DMS153 treated with DMSO at 0.1 percent for 48 hours (cell line): ENCODE results near the gene RBM47.
"Not testable (repeated sequence)": the region's sequence is repeated elsewhere in the genome, so short reads cannot be mapped to it uniquely, and the experiment has no call there.

Experiments
- DNase-seq: peaks from one replicate; lab custom pipeline; 2025; ENCODE audit not compliant: unreplicated experiment; lab: John Stamatoyannopoulos, UW

Gene RBM47

GRCh38 chr4:40454816-40455215, 174.8 kb downstream of the RBM47 start:
- DNase-seq: no peak

GRCh38 chr4:40453912-40454311, 175.8 kb downstream of the RBM47 start:
- DNase-seq: no peak

GRCh38 chr4:40448875-40449274, 180.8 kb downstream of the RBM47 start:
- DNase-seq: no peak

DNA sequence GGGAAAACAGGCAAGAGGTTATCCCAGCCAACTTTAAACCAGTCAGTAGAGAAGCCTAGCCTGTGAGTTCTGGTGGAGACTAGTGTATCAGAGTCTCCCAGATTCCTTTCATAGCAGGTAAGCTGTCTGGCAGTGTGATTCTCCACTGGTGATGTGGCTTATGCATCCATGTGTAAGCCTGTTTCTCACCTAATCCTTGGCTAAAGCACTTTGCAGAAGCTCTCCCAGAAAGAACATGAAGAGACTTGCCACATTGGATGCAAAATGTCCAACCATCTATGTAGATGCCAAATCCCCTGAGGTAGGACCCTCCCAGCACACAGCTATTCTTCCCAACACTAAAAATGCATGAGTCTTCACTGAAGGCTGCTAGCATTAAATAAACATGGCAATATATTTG, 182.8 kb downstream of the RBM47 start:
- no peak for DNase-seq

- DNase-seq: not testable (repeated sequence)
Measured at GRCh38 chr4:40446261-40446750, 183.4 kb downstream of the RBM47 start.

GRCh38 chr4:40445671-40446070, 184.0 kb downstream of the RBM47 start:
- no peak for DNase-seq

DNA sequence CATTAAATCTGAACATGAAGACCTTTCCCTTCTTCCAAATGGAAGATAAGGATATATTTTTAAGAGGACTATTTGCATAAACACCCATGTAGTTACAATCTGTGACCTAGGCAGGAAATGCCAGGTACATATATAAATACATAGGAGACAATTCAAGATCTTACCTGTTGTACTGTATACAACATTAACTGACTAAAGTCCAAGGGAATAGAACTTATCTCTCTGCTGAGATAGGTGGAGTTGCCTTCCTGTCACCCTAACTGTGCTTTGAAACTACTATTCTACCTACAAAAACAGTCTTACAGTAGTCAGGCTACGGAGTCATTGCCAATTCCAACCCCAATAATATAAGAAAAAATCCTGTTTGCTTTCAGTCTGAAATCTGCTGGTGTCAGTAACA, 188.2 kb downstream of the RBM47 start:
- no peak for DNase-seq

DNA sequence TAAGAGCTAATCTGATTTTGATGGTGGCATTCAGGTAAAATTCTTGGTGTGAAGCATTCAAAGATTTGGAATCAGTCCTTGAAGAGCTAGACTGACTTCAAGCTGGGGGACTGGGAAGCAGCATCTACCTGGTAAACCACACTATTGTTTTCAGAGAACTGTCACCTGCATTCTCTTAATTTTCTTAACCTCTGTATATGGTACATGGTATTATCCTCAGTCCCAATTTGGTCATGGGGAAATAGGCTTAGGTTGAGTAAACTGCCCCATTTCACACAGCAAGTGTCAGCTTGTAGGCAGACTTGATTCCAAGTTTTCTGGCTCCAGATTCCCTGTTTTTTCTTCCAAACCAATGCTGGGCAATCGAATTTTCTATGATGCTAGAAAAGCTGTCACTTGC, 190.1 kb downstream of the RBM47 start:
- no peak for DNase-seq

- no peak for DNase-seq
Measured at GRCh38 chr4:40438384-40439026, 191.2 kb downstream of the RBM47 start.

GRCh38 chr4:40437741-40438383, 191.8 kb downstream of the RBM47 start:
- DNase-seq: no peak

GRCh38 chr4:40435306-40435705, 194.4 kb downstream of the RBM47 start:
- DNase-seq: not testable (repeated sequence)

GRCh38 chr4:40434126-40434687, 195.5 kb downstream of the RBM47 start:
- no peak for DNase-seq

- no peak for DNase-seq
Measured at GRCh38 chr4:40432504-40432903, 197.2 kb downstream of the RBM47 start.

DNA sequence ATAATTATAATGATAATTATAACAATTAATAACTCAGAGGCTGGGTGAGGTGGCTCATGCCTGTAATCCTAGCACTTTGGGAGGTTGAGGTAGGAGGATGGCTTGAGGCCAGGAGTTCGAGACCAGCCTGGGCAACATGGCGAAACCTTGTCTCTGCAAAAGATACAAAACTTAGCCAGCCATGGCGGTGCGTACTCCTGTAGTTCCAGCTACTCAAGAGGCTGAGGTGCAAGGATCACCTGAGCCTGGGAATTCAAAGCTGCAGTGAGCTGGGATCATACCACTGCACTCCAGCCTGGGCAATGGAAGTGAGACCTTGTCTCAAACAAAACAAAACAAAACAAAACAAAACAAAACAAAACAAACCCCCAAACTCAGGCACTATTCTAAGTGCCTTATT, 201.8 kb downstream of the RBM47 start:
- not testable (repeated sequence) for DNase-seq

DNA sequence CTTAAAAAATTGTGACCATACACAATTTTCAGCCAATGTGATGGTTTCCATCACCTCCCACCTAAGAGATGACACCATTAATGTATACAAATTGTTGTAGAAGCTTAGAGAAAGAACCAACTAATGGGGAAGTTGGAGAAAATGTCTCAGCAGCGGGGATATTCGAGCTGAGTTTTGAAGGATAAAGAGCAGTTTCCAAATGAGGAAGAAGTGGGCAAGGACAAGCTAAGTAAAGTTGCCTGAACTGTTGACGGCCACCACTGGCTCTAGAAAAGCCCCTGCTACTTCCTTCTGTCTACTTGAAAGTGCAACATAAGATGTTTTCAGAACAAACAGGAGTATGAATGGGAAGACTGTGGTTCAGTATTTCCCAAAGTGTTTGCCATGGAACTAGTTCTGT, 202.5 kb downstream of the RBM47 start:
- no peak for DNase-seq

DNA sequence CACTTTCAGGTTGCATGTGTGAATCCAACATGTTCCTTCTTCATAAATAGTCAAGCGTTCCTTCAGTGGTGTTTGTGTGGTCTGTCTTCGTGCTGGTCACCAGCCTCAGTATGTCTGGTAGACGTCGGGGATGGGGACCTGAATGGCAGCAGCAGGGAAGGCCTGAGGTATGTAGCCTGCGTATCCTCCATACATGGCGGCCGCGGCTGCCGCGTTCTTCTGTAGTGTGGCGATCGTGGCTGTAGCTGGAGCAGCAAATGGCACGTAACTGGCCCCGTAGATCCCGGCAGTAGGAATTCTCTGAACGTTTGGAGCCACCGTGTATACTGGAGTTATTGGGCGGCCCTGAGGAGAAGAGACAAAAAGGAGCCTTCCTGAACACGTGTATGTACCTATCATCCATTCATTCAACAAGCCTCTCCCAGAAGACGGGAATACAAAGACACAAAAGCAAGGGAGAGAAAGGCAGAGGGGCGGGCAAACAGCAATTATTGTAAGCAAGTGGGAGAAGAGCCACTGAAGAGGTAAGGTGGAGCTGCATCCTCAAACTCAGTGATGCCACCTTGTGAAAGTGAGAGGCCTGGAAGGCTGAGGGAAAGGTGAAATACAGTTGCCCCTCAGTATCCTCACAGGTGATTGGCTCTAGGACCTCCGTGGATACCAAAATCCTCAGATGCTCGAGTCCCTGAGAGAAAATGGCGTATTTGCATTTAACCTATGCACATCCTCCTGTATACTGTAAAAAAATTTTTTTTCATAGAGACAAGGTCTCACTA, 203.7 kb downstream of the RBM47 start:
- DNase-seq: no peak

GRCh38 chr4:40423735-40424134, 205.9 kb downstream of the RBM47 start:
- DNase-seq: no peak

DNA sequence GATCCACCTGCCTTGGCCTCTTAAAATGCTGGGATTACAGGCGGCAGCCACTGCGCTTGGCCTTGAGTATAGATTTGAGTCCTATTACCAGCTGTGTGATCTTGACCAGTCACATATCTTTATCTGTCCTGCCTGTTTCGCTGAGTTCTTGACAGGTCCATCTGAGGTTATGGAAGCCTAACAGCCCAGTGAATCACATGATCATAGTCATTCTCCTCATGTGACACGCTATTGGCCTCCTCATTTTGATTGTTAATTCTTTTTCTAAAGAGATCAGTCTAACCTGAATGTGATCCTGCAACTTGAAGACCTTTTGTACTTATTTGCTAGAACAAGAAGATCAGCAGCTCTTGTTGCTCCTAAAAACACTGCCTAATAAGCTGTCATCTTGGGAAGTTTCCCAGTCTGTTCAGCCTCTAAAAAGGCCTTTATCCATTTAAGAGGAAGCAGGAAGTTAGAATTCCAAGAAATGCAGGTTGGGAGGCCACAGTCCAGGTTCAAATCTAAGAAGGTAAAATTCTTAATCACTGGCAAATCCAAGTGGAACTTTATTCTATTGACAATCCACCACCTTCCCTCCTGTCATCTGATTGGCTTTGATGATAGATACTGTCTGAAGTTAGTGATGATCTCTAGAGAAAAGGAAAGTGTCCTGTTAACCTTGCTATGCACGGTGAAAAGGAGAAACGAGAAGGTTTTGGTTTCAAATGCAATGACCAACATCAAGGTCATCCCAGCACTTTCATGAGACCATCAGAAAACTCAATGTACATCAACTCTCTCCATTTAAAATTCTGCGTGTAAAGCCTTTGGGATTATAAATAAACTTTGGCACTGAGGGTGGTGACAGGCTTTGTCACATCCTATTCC, 207.6 kb downstream of the RBM47 start:
- no peak for DNase-seq

- no peak for DNase-seq
Measured at GRCh38 chr4:40419231-40419912, 210.3 kb downstream of the RBM47 start.
